H9 (cell line): ENCODE data around the gene TMEM132D. TPM values are rescaled to one million over a fixed set of nuclear protein-coding genes. Genes with fewer than 3 reads are reported as not detected.

Experiments used
- DNase-seq: peaks from one replicate; pipeline ENCODE4 v3.0.0-alpha.2; 2017
- H2AFZ ChIP-seq: one replicate; pipeline ENCODE4 v1.6.1; 2013; ENCODE audit warnings: mild to moderate bottlenecking, low read length, control low read depth, moderate library complexity
- H2AK5ac ChIP-seq: 2 replicates; pipeline ENCODE4 v1.6.1; 2013; ENCODE audit warnings: low read length, control low read depth, mixed read lengths; ENCODE audit not compliant: insufficient read length
- H2BK120ac ChIP-seq: one replicate; pipeline ENCODE4 v1.6.1; 2013; ENCODE audit warnings: low read depth, mild to moderate bottlenecking, low read length, control low read depth, inconsistent platforms; ENCODE audit not compliant: poor library complexity, severe bottlenecking
- H2BK12ac ChIP-seq: 2 replicates; pipeline ENCODE4 v1.6.1; 2013; ENCODE audit warnings: low read length, control low read depth, mixed read lengths, low read depth; ENCODE audit not compliant: insufficient read length
- H2BK15ac ChIP-seq: 2 replicates; pipeline ENCODE4 v1.6.1; 2013; ENCODE audit warnings: low read depth, low read length, control low read depth
- H2BK20ac ChIP-seq: one replicate; pipeline ENCODE4 v1.6.1; 2013; ENCODE audit warnings: low read depth, mild to moderate bottlenecking, low read length, control low read depth, inconsistent platforms; ENCODE audit not compliant: poor library complexity, severe bottlenecking
- H2BK5ac ChIP-seq: 2 replicates; pipeline ENCODE4 v1.6.1; 2013; ENCODE audit warnings: low read length, control low read depth, mixed read lengths; ENCODE audit not compliant: insufficient read length
- H3K14ac ChIP-seq: 2 replicates; pipeline ENCODE4 v1.6.1; 2013; ENCODE audit warnings: low read length, control low read depth; ENCODE audit not compliant: insufficient read depth
- H3K18ac ChIP-seq: 2 replicates; pipeline ENCODE4 v1.6.1; 2013; ENCODE audit warnings: low read depth, mild to moderate bottlenecking, mixed read lengths, low read length, control low read depth; ENCODE audit not compliant: insufficient read length
- H3K23ac ChIP-seq: 2 replicates; pipeline ENCODE4 v1.6.1; 2013; ENCODE audit warnings: low read length, control low read depth, mixed read lengths, low read depth; ENCODE audit not compliant: insufficient read length
- H3K23me2 ChIP-seq: 2 replicates; pipeline ENCODE4 v1.6.1; 2013; ENCODE audit warnings: low read depth, mild to moderate bottlenecking, mixed read lengths, low read length, control low read depth; ENCODE audit not compliant: insufficient read length, poor library complexity, severe bottlenecking
- H3K27ac ChIP-seq: 2 replicates; pipeline ENCODE4 v1.5.1; 2013; ENCODE audit warnings: low read length, control low read depth, mixed read lengths, low read depth; ENCODE audit not compliant: insufficient read length
- H3K27me3 ChIP-seq: 2 replicates; pipeline ENCODE4 v1.6.1; 2013; ENCODE audit warnings: low read length, control low read depth, inconsistent platforms; ENCODE audit not compliant: insufficient read depth
- H3K4ac ChIP-seq: 2 replicates; pipeline ENCODE4 v1.6.1; 2013; ENCODE audit warnings: low read depth, mild to moderate bottlenecking, control low read depth, inconsistent platforms, low read length, moderate library complexity
- H3K4me1 ChIP-seq: 2 replicates; pipeline ENCODE4 v1.6.1; 2013; ENCODE audit warnings: low read length, control low read depth, inconsistent platforms; ENCODE audit not compliant: insufficient read depth
- H3K4me2 ChIP-seq: 2 replicates; pipeline ENCODE4 v1.6.1; 2013; ENCODE audit warnings: low read length, control low read depth, mixed read lengths; ENCODE audit not compliant: insufficient read length, insufficient read depth
- H3K56ac ChIP-seq: 2 replicates; pipeline ENCODE4 v1.6.1; 2013; ENCODE audit warnings: low read depth, mild to moderate bottlenecking, mixed read lengths, low read length, control low read depth; ENCODE audit not compliant: insufficient read length
- H3K79me1 ChIP-seq: 2 replicates; pipeline ENCODE4 v1.6.1; 2013; ENCODE audit warnings: low read depth, mild to moderate bottlenecking, moderate library complexity, low read length, control low read depth, inconsistent platforms; ENCODE audit not compliant: insufficient read depth, poor library complexity, severe bottlenecking
- H3K79me2 ChIP-seq: 2 replicates; pipeline ENCODE4 v1.6.1; 2013; ENCODE audit warnings: low read length, control low read depth, inconsistent platforms; ENCODE audit not compliant: insufficient read depth
- H3K9ac ChIP-seq: 2 replicates; pipeline ENCODE4 v1.6.1; 2013; ENCODE audit warnings: low read length, control low read depth, mixed read lengths; ENCODE audit not compliant: insufficient read length; ENCODE audit errors: extremely low read depth
- H3K9me3 ChIP-seq: one replicate; pipeline ENCODE4 v1.6.1; 2013; ENCODE audit warnings: low read depth, low read length, inconsistent platforms; ENCODE audit not compliant: control insufficient read depth
- H3T11ph ChIP-seq: one replicate; pipeline ENCODE4 v1.6.1; 2013; ENCODE audit warnings: mild to moderate bottlenecking, low read length, control low read depth, inconsistent platforms
- H4K20me1 ChIP-seq: one replicate; pipeline ENCODE4 v1.6.1; 2013; ENCODE audit not compliant: control insufficient read depth, insufficient read length, insufficient read depth
- H4K5ac ChIP-seq: 2 replicates; pipeline ENCODE4 v1.6.1; 2013; ENCODE audit warnings: low read depth, mild to moderate bottlenecking, mixed read lengths, low read length, control low read depth; ENCODE audit not compliant: insufficient read length
- H4K8ac ChIP-seq: replicated peaks from 2 replicates; pipeline ENCODE4 v1.6.1; 2013; ENCODE audit warnings: low read length, control low read depth, mixed read lengths, low read depth; ENCODE audit not compliant: insufficient read length
- H4K91ac ChIP-seq: 2 replicates; pipeline ENCODE4 v1.6.1; 2013; ENCODE audit warnings: low read depth, mild to moderate bottlenecking, moderate library complexity, mixed read lengths, low read length, control low read depth; ENCODE audit not compliant: insufficient read length
- H3K27ac Mint-ChIP-seq, 3 experiments: 2 replicates in 2 of 3; 3 replicates in 1 of 3; pipeline ENCODE4 v1.8.0; 2020 to 2021; ENCODE audit warnings: mixed read lengths in 3 of 3, mild to moderate bottlenecking in 1 of 3, moderate library complexity in 1 of 3
- H3K27me3 Mint-ChIP-seq: 2 replicates; pipeline ENCODE4 v1.8.0; 2021; ENCODE audit warnings: low read depth, mild to moderate bottlenecking, moderate library complexity, mixed read lengths
- H3K36me3 Mint-ChIP-seq, 3 experiments: 2 replicates in 2 of 3; 3 replicates in 1 of 3; pipeline ENCODE4 v1.8.0; 2020 to 2021; ENCODE audit warnings: low read depth in 3 of 3, mixed read lengths in 3 of 3; ENCODE audit not compliant: insufficient read depth in 1 of 3
- H3K4me1 Mint-ChIP-seq, 2 experiments: 2 replicates each; pipeline ENCODE4 v1.8.0; 2020; ENCODE audit warnings: mixed read lengths in 2 of 2
- H3K4me3 Mint-ChIP-seq, 2 experiments: 2 replicates in 1 of 2; 3 replicates in 1 of 2; pipeline ENCODE4 v1.8.0; 2020 to 2021; ENCODE audit warnings: mild to moderate bottlenecking in 2 of 2, mixed read lengths in 2 of 2, moderate library complexity in 1 of 2
- H3K9me3 Mint-ChIP-seq, 2 experiments: 2 replicates in 1 of 2; 3 replicates in 1 of 2; pipeline ENCODE4 v1.8.0; 2020; ENCODE audit warnings: mild to moderate bottlenecking in 2 of 2, mixed read lengths in 2 of 2, moderate library complexity in 1 of 2
- CTCF ChIP-seq: fragments of 200-600 bp; sonication (generic); conservative IDR thresholded peaks from 3 replicates; pipeline ENCODE4 v1.8.0; 2021; ENCODE audit warnings: antibody characterized with exemption, mild to moderate bottlenecking
- WGBS: extraction: QIAGEN DNeasy Blood & Tissue Kit; methylation state at CpG from one replicate; pipeline ENCODE4 v1.1.7; 2013; ENCODE audit warnings: missing lambda C conversion rate, low lambda C conversion rate, mixed read lengths; ENCODE audit not compliant: insufficient read length; ENCODE audit errors: extremely low coverage; 5-methylcytosine and 5-hydroxymethylcytosine counted together
- total RNA-seq: library from RNA; stranded (reverse); gene quantifications from 2 replicates; pipeline ENCODE4 v1.2.1, GENCODE V29; 2021

The TMEM132D gene
- total RNA-seq, 1 experiment from 2014 or later, result 6.1 TPM

- Histone ChIP-seq H3K4me1 (no peaks in the 10 kb centered on the region), H3K79me1 (no peaks in the 10 kb centered on the region), H2BK5ac (no peak overlapping the region), H3K56ac (no peak overlapping the region), H3K18ac (no peak overlapping the region), H3K9me3 (no peaks in the 10 kb centered on the region), H2BK20ac (no peak overlapping the region), H3K4ac (no peak overlapping the region), H3T11ph (no peak overlapping the region), H2AK5ac (no peak overlapping the region), H4K91ac (no peak overlapping the region), H3K9ac (no peak overlapping the region), H3K23me2 (no peaks in the 10 kb centered on the region), H2AFZ (no peak overlapping the region), H3K23ac (no peak overlapping the region), H4K8ac (no peak overlapping the region), H2BK12ac (no peak overlapping the region), H2BK15ac (no peak overlapping the region), H4K5ac (no peak overlapping the region), H4K20me1 (no peaks in the 10 kb centered on the region), H3K4me2 (no peak overlapping the region), H3K27ac (no peak overlapping the region), H3K14ac (no peak overlapping the region), H3K79me2 (no peaks in the 10 kb centered on the region), H2BK120ac (no peak overlapping the region), H3K27me3 (no peaks in the 10 kb centered on the region)
- H3K4me1 Mint-ChIP-seq, result no peaks in the 10 kb centered on the region
- no peaks in the 10 kb centered on the region for H3K9me3 Mint-ChIP-seq
- no peak for TF ChIP-seq CTCF
- H3K27me3 Mint-ChIP-seq, result no peaks in the 10 kb centered on the region
- no peak for DNase-seq
- H3K36me3 Mint-ChIP-seq, result peaks cover 0 to 2% (median 1%) of the 10 kb centered on the region in 3 experiments; a peak in 1 of 7 replicates
- no CpG with 5 or more reads among the region's 19 CpGs for WGBS
- H3K27ac Mint-ChIP-seq, result no peak overlapping the region
- H3K4me3 Mint-ChIP-seq, result no peak overlapping the region
Observed at GRCh38 chr12:129552996-129553750, 350.7 kb downstream of the TMEM132D start.
